GM19372 (cell line): Measurements from ENCODE around the gene NKAIN2.
A peak's percentile ranks its signal among the peaks of the same experiment; 100 is the strongest.
"Not testable (repeated sequence)": the region's sequence is repeated elsewhere in the genome, so short reads cannot be mapped to it uniquely, and the experiment has no call there.

Experiments used
- ATAC-seq: cut with Tn5 transposase; IDR thresholded peaks from one replicate; pipeline ENCODE4 v1.9.1; 2021; ENCODE audit warnings: mild to moderate bottlenecking, low read depth, moderate library complexity; ENCODE audit not compliant: unreplicated experiment

The NKAIN2 gene

GRCh38 chr6:123879749-123880148, 76.1 kb downstream of the NKAIN2 start:
- ATAC-seq, result no peak

GRCh38 chr6:123888771-123889513, 85.3 kb downstream of the NKAIN2 start:
- ATAC-seq, result no peak

- ATAC-seq, result no peak
These were observed 91.7 kb downstream of the NKAIN2 start for GRCh38 chr6:123895346-123895745.

GRCh38 chr6:123895806-123896205, 92.1 kb downstream of the NKAIN2 start:
- ATAC-seq, result no peak

GRCh38 chr6:123896869-123897268, 93.2 kb downstream of the NKAIN2 start:
- ATAC-seq, result no peak

GRCh38 chr6:123897965-123898364, 94.3 kb downstream of the NKAIN2 start:
- ATAC-seq, result no peak

GRCh38 chr6:123898665-123899064, 95.0 kb downstream of the NKAIN2 start:
- no peak for ATAC-seq

GRCh38 chr6:123899745-123900144, 96.1 kb downstream of the NKAIN2 start:
- ATAC-seq, result no peak

GRCh38 chr6:123901436-123901835, 97.8 kb downstream of the NKAIN2 start:
- ATAC-seq, result no peak

GRCh38 chr6:123902738-123903313, 99.2 kb downstream of the NKAIN2 start:
- no peak for ATAC-seq

GRCh38 chr6:123904228-123904627, 100.6 kb downstream of the NKAIN2 start:
- ATAC-seq, result no peak

GRCh38 chr6:123908797-123909196, 105.1 kb downstream of the NKAIN2 start:
- no peak for ATAC-seq

- ATAC-seq, result no peak
These were observed 106.3 kb downstream of the NKAIN2 start for GRCh38 chr6:123909989-123910388.

GRCh38 chr6:123913863-123914262, 110.2 kb downstream of the NKAIN2 start:
- ATAC-seq, result no peak

GRCh38 chr6:123923379-123923778, 119.7 kb downstream of the NKAIN2 start:
- not testable (repeated sequence) for ATAC-seq

- ATAC-seq, result peak; percentile 69
These were observed 121.7 kb downstream of the NKAIN2 start for GRCh38 chr6:123925350-123925749.

GRCh38 chr6:123925842-123926399, 122.3 kb downstream of the NKAIN2 start:
- peak; percentile 2 for ATAC-seq

- ATAC-seq, result no peak
These were observed 124.9 kb downstream of the NKAIN2 start for GRCh38 chr6:123928529-123928928.

- ATAC-seq, result no peak
These were observed 128.3 kb downstream of the NKAIN2 start for GRCh38 chr6:123931928-123932327.

- no peak for ATAC-seq
These were observed 136.9 kb downstream of the NKAIN2 start for GRCh38 chr6:123940551-123940950.

- no peak for ATAC-seq
These were observed 138.2 kb downstream of the NKAIN2 start for GRCh38 chr6:123941855-123942254.

- no peak for ATAC-seq
These were observed 141.7 kb downstream of the NKAIN2 start for GRCh38 chr6:123945386-123945785.
